ENCODE results near the gene SPEG.

DNA sequence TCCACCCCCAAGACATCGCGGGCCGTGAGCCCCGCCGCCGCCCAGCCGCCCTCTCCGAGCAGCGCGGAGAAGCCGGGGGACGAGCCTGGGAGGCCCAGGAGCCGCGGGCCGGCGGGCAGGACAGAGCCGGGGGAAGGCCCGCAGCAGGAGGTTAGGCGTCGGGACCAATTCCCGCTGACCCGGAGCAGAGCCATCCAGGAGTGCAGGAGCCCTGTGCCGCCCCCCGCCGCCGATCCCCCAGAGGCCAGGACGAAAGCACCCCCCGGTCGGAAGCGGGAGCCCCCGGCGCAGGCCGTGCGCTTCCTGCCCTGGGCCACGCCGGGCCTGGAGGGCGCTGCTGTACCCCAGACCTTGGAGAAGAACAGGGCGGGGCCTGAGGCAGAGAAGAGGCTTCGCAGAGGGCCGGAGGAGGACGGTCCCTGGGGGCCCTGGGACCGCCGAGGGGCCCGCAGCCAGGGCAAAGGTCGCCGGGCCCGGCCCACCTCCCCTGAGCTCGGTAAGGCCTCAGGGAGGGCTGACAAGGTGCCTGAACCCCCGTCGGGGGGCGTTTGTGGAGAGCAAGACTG, 14.2 kb downstream of the SPEG start:
- TF ChIP-seq, protein P1, sequence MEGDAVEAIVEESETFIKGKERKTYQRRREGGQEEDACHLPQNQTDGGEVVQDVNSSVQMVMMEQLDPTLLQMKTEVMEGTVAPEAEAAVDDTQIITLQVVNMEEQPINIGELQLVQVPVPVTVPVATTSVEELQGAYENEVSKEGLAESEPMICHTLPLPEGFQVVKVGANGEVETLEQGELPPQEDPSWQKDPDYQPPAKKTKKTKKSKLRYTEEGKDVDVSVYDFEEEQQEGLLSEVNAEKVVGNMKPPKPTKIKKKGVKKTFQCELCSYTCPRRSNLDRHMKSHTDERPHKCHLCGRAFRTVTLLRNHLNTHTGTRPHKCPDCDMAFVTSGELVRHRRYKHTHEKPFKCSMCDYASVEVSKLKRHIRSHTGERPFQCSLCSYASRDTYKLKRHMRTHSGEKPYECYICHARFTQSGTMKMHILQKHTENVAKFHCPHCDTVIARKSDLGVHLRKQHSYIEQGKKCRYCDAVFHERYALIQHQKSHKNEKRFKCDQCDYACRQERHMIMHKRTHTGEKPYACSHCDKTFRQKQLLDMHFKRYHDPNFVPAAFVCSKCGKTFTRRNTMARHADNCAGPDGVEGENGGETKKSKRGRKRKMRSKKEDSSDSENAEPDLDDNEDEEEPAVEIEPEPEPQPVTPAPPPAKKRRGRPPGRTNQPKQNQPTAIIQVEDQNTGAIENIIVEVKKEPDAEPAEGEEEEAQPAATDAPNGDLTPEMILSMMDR (IDR thresholded peaks at IDR 0.05; ENCODE audit: insufficient read depth, low read depth, low read length): no peak
- no peak for TF ChIP-seq EZH2 (IDR thresholded peaks at IDR 0.05; ENCODE audit: insufficient read depth, low read length)
